ENCODE data around the gene IFNAR1. TPM values are rescaled to one million over a fixed set of nuclear protein-coding genes. Genes with fewer than 3 reads are reported as not detected.

The IFNAR1 gene
- total and polyA plus RNA-seq, 2 of the 4 experiments (the other 2 are of a cell fraction), result 7.8 to 9.9 TPM

DNA sequence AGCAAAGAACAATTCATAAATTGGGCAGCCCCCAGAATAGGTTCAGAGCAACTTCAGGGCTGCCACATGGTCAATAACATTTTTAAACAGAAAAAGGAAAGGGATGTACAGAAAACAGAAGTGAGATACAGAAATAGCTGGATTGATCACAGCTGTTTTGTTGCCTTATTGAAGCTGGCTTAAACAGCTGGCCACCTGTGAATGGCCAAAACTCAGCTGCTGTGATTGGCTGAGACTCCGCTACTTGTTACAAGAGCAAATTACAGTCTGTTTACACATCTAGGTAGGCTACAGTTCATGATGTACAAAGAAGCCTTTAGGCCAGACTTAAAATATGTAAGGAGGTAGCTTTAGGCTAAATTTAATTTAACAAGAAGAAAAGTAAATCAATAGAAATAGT, 11.6 kb upstream of the IFNAR1 start:
- Histone ChIP-seq H3K23ac (ENCODE audit: low read depth, low read length) (no peak overlapping the region), H3K27ac (ENCODE audit: insufficient read depth, low read length) (no peak overlapping the region), H3K18ac (ENCODE audit: low read depth, low read length) (no peak overlapping the region), H3K4me3 (ENCODE audit: insufficient read depth, low read depth, low read length) (no peak overlapping the region), H3K4me1 (ENCODE audit: control insufficient read depth, insufficient read depth, low read length) (no peaks in the 10 kb centered on the region), H3K14ac (replicated peaks; ENCODE audit: low read depth, low read length) (no peak overlapping the region), H2AFZ (replicated peaks; ENCODE audit: low read length, poor library complexity) (no peak overlapping the region), H2AK5ac (ENCODE audit: low read depth, low read length) (no peak overlapping the region), H2BK120ac (ENCODE audit: low read depth, low read length) (no peak overlapping the region), H4K5ac (ENCODE audit: low read depth, low read length) (no peak overlapping the region), H2BK15ac (ENCODE audit: low read depth, low read length) (no peak overlapping the region), H2BK5ac (ENCODE audit: low read depth, low read length, poor library complexity, severe bottlenecking) (no peak overlapping the region), H3K9me1 (ENCODE audit: insufficient read depth, low read length) (no peaks in the 10 kb centered on the region), H3K4me2 (ENCODE audit: low read depth, low read length) (no peak overlapping the region), H4K91ac (ENCODE audit: insufficient read depth, low read depth, low read length) (no peak overlapping the region), H3K4ac (ENCODE audit: low read depth, low read length) (no peak overlapping the region), H3K9me3 (ENCODE audit: control insufficient read depth, insufficient read depth, low read length) (peaks cover 4% of the 10 kb centered on the region), H4K8ac (ENCODE audit: low read depth in 2 of 2, low read length in 2 of 2) (no peak overlapping the region), H3K36me3 (ENCODE audit: control insufficient read depth, insufficient read depth, low read length) (no peaks in the 10 kb centered on the region), H2BK20ac (ENCODE audit: low read depth, low read length) (no peak overlapping the region), H3K27me3 (ENCODE audit: control insufficient read depth, insufficient read depth, low read length) (peaks cover 6% of the 10 kb centered on the region), H2AK9ac (replicated peaks; ENCODE audit: low read depth, low read length, poor library complexity) (no peak overlapping the region), H4K20me1 (ENCODE audit: insufficient read depth, low read length) (no peaks in the 10 kb centered on the region), H3K79me1 (ENCODE audit: low read depth in 1 of 2, low read length in 2 of 2) (no peaks in the 10 kb centered on the region), H3K56ac (ENCODE audit: extremely low read depth, insufficient read depth, low read length) (no peak overlapping the region), H3K9ac (ENCODE audit: low read depth, low read length) (no peak overlapping the region)
- in situ Hi-C loops (cut with MboI; ENCODE audit: low sequenced_read_pairs) (no loop called here), intact Hi-C loops (cut with micrococcal nuclease) (no loop called here), dilution Hi-C loops (cut with HindIII; ENCODE audit: low sequenced_read_pairs, unreplicated experiment) (no loop called here)
- BruUV-seq (replicated peaks), result no TSS peak
- CTCF ChIA-PET, result interaction anchor here (1.0 kb wide), 1 partner anchor 11 kb away, joined by 3 read pairs; the partner anchor contains the start of gene IFNAR1
- POLR2A ChIA-PET (ENCODE audit: unreplicated experiment), result no interaction called here
- no peak for TF ChIP-seq CEBPB (IDR thresholded peaks at IDR 0.05; ENCODE audit: low read depth, low read length)
- no peak for TF ChIP-seq RCOR1 (IDR thresholded peaks at IDR 0.05; ENCODE audit: insufficient replicate concordance, low read length)
- no peak for TF ChIP-seq ELK1 (IDR thresholded peaks at IDR 0.05; ENCODE audit: borderline replicate concordance, low read depth, low read length)
- TF ChIP-seq CHD1 (IDR thresholded peaks at IDR 0.05; ENCODE audit: low read depth, low read length), result no peak
- no peak for TF ChIP-seq MAFK (IDR thresholded peaks at IDR 0.05; ENCODE audit: low read depth, low read length)
- no peak for TF ChIP-seq BHLHE40 (IDR thresholded peaks at IDR 0.05; ENCODE audit: low read depth, low read length)
- TF ChIP-seq POLR2A (IDR thresholded peaks at IDR 0.05; ENCODE audit: low read depth, low read length), result no peak
- no peak for TF ChIP-seq CTCF (conservative IDR thresholded peaks at IDR 0.05; ENCODE audit: low read depth, low read length)
- TF ChIP-seq RFX5 (IDR thresholded peaks at IDR 0.05; ENCODE audit: low read depth, low read length), result no peak
- no peak for TF ChIP-seq SMC3 (IDR thresholded peaks at IDR 0.05; ENCODE audit: low read depth, low read length)
- TF ChIP-seq, protein P1, sequence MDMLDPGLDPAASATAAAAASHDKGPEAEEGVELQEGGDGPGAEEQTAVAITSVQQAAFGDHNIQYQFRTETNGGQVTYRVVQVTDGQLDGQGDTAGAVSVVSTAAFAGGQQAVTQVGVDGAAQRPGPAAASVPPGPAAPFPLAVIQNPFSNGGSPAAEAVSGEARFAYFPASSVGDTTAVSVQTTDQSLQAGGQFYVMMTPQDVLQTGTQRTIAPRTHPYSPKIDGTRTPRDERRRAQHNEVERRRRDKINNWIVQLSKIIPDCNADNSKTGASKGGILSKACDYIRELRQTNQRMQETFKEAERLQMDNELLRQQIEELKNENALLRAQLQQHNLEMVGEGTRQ (IDR thresholded peaks at IDR 0.05; ENCODE audit: low read depth, low read length), result no peak
- no peak for TF ChIP-seq MXI1 (IDR thresholded peaks at IDR 0.05; ENCODE audit: borderline replicate concordance, low read depth, low read length)
- TF ChIP-seq RAD21 (IDR thresholded peaks at IDR 0.05; ENCODE audit: low read length), result no peak
- TF ChIP-seq FOS (IDR thresholded peaks at IDR 0.05; ENCODE audit: low read depth, low read length), result no peak
- TF ChIP-seq MAZ (IDR thresholded peaks at IDR 0.05; ENCODE audit: borderline replicate concordance, low read depth, low read length), result no peak
- no peak for TF ChIP-seq NFE2L2 (IDR thresholded peaks at IDR 0.05; ENCODE audit: low read depth, low read length)
- no CpG with 5 or more reads among the region's 1 CpG for WGBS, 2 experiments (ENCODE audit: extremely low coverage in 2 of 2, insufficient read length in 1 of 2)
- no peak for ATAC-seq (ENCODE audit: low read depth)
- no peak for DNase-seq

Measured in IMR-90 (cell line).